K562 (cell line): ENCODE data around the gene STEAP2. TPM values are rescaled to one million over a fixed set of nuclear protein-coding genes. Genes with fewer than 3 reads are reported as not detected.

Experiments used
- ATAC-seq: fragments of 200-7000 bp; cut with Tn5 transposase; 3 replicates; pipeline ENCODE4 v1.9.1; 2020; ENCODE audit warnings: moderate library complexity
- BruUV-seq: library from RNA; stranded (reverse); fragments of 400-500 nt; replicated peaks from 2 replicates; lab custom pipeline; 2021; lab: Mats Ljungman, UMichigan
- CTCF ChIA-PET: fragments of 300-600 bp; formaldehyde crosslinking; extraction: SDS; loops from one replicate; lab custom pipeline; 2021; ENCODE audit warnings: low intra/inter-chr PET ratio; lab: Yijun Ruan, JAX
- POLR2A ChIA-PET: fragments of 300-600, 350-650 bp; sonication (Branson Sonifier 250); formaldehyde crosslinking; extraction: SDS; loops from one replicate; lab custom pipeline; 2021; ENCODE audit warnings: antibody characterized with exemption, inconsistent platforms; lab: Yijun Ruan, JAX
- DNase-seq, 4 experiments: peaks; one replicate each; pipeline versions ENCODE4 v3.0.0 to v3.0.0-alpha.2; 2011 to 2018; ENCODE audit warnings: low spot score in 3 of 4, mixed read lengths in 3 of 4; ENCODE audit errors: extremely low read depth in 1 of 4
- FAIRE-seq: peaks from 2 replicates; lab custom pipeline; 2011; peaks lifted over from hg19 to GRCh38; lab: Jason Lieb, UNC
- H2AFZ ChIP-seq: 2 replicates; pipeline ENCODE4 v1.6.0; 2011; ENCODE audit warnings: low read depth, low read length, control low read depth, inconsistent platforms
- H3K27ac ChIP-seq: fragments of 200-600 bp; 3 replicates; pipeline ENCODE4 v1.8.0; 2011; ENCODE audit warnings: low read depth, mild to moderate bottlenecking, control low read depth, inconsistent platforms, low read length, moderate library complexity, mixed read lengths; ENCODE audit errors: extremely low read depth
- H3K27me3 ChIP-seq, 2 experiments: fragments of 300-600 bp in 1 of 2; 2 replicates in 1 of 2; 3 replicates in 1 of 2; pipeline versions ENCODE4 v1.6.0 to v1.8.0; 2011; ENCODE audit warnings: inconsistent platforms in 2 of 2, low read length in 2 of 2, mild to moderate bottlenecking in 1 of 2, mixed read lengths in 1 of 2, moderate library complexity in 1 of 2; ENCODE audit not compliant: control insufficient read depth in 2 of 2, insufficient read depth in 2 of 2
- H3K36me3 ChIP-seq: fragments of 300-600 bp; 3 replicates; pipeline ENCODE4 v1.8.0; 2011; ENCODE audit warnings: mild to moderate bottlenecking, low read length, inconsistent platforms; ENCODE audit not compliant: control insufficient read depth, insufficient read depth
- H3K4me1 ChIP-seq, 2 experiments: fragments of 200-600 bp in 1 of 2; replicated peaks in 1 of 2; 2 replicates in 1 of 2; 3 replicates in 1 of 2; pipeline versions ENCODE4 v1.5.1 to v1.8.0; 2011; ENCODE audit warnings: inconsistent platforms in 2 of 2, low read length in 2 of 2, mild to moderate bottlenecking in 1 of 2, mixed read lengths in 1 of 2, moderate library complexity in 1 of 2; ENCODE audit not compliant: control insufficient read depth in 2 of 2, insufficient read depth in 2 of 2
- H3K4me2 ChIP-seq: 2 replicates; pipeline ENCODE4 v1.6.1; 2011; ENCODE audit warnings: low read length, control low read depth, inconsistent platforms, mixed read lengths; ENCODE audit not compliant: insufficient read depth
- H3K4me3 ChIP-seq: fragments of 200-600 bp; sonication (generic), shearing (Covaris generic); 2 replicates; pipeline ENCODE4 v1.5.1; 2016; ENCODE audit warnings: control low read depth, inconsistent platforms
- H3K79me2 ChIP-seq: fragments of 200-600 bp; 3 replicates; pipeline ENCODE4 v1.8.0; 2011; ENCODE audit warnings: low read length, inconsistent platforms; ENCODE audit not compliant: control insufficient read depth, insufficient read depth
- H3K9ac ChIP-seq, 2 experiments: 2 replicates each; pipeline versions ENCODE4 v1.6.0 to v1.6.1; 2011; ENCODE audit warnings: low read depth in 2 of 2, low read length in 2 of 2, control low read depth in 1 of 2, inconsistent platforms in 1 of 2, mild to moderate bottlenecking in 1 of 2, mixed read lengths in 1 of 2; ENCODE audit not compliant: insufficient read depth in 1 of 2
- H3K9me1 ChIP-seq: one replicate; pipeline ENCODE4 v1.6.0; 2011; ENCODE audit warnings: inconsistent platforms, mild to moderate bottlenecking, low read length, moderate library complexity; ENCODE audit not compliant: control insufficient read depth, insufficient read depth
- H3K9me3 ChIP-seq: replicated peaks from 2 replicates; pipeline ENCODE4 v1.5.1; 2011; ENCODE audit warnings: low read depth, low read length, inconsistent platforms; ENCODE audit not compliant: control insufficient read depth, insufficient read depth
- H4K20me1 ChIP-seq: replicated peaks from 2 replicates; pipeline ENCODE4 v1.6.1; 2011; ENCODE audit warnings: low read length, inconsistent platforms, mixed read lengths; ENCODE audit not compliant: control insufficient read depth, insufficient read depth
- CC2D1A ChIP-seq: fragments of 450-650 bp; IDR thresholded peaks from 2 replicates; pipeline ENCODE4 v1.6.1; 2017; ENCODE audit warnings: mild to moderate bottlenecking
- KLF13 ChIP-seq: fragments of 450-650 bp; IDR thresholded peaks from 2 replicates; pipeline ENCODE4 v1.6.1; 2016; ENCODE audit warnings: missing genetic modification characterization, low read depth, mild to moderate bottlenecking, missing compliant biosample characterization, moderate library complexity, borderline replicate concordance
- NFIC ChIP-seq: fragments of 450-650 bp; IDR thresholded peaks from 2 replicates; pipeline ENCODE4 v1.6.1; 2017; ENCODE audit warnings: mild to moderate bottlenecking, inconsistent platforms
- SUPT5H ChIP-seq: fragments of 450-650 bp; IDR thresholded peaks from 2 replicates; pipeline ENCODE4 v1.6.1; 2016
- TCF7 ChIP-seq: sonication (generic); IDR thresholded peaks from 2 replicates; pipeline ENCODE4 v1.6.1; 2016; ENCODE audit warnings: antibody characterized with exemption, borderline replicate concordance
- YY1 ChIP-seq, 3 experiments: IDR thresholded peaks; 2 replicates each; pipeline ENCODE4 v1.6.1; 2011; ENCODE audit warnings: low read length in 2 of 3, mild to moderate bottlenecking in 2 of 3, moderate library complexity in 2 of 3, borderline replicate concordance in 1 of 3, control low read depth in 1 of 3, low read depth in 1 of 3; ENCODE audit not compliant: insufficient read depth in 3 of 3, insufficient replicate concordance in 2 of 3, control insufficient read depth in 1 of 3, insufficient read length in 1 of 3; ENCODE audit errors: extremely low read depth in 1 of 3
- ZBTB8A ChIP-seq: fragments of 450-650 bp; IDR thresholded peaks from 2 replicates; pipeline ENCODE4 v1.6.1; 2018; ENCODE audit warnings: mild to moderate bottlenecking, moderate library complexity; ENCODE audit not compliant: partially characterized antibody
- ZNF354B ChIP-seq: fragments of 250-450 bp; sonication (Bioruptor Pico); IDR thresholded peaks from 2 replicates; pipeline ENCODE4 v1.4.0; 2020
- WGBS: fragments of 100-300 bp; shearing (Covaris generic); methylation state at CpG from one replicate; pipeline ENCODE4 v1.1.6; 2016; ENCODE audit warnings: low coverage, mixed read lengths; ENCODE audit not compliant: insufficient coverage; ENCODE audit errors: missing lambda C conversion rate; 5-methylcytosine and 5-hydroxymethylcytosine counted together
- in situ Hi-C: fragments of 300-500 bp; cut with MboI; formaldehyde crosslinking; loops from 4 replicates; pipeline ENCODE4 v1.15.0; 2018; ENCODE audit warnings: inconsistent platforms, mixed read lengths
- intact Hi-C: fragments of 100-400 bp; cut with micrococcal nuclease; formaldehyde crosslinking; loops from 2 replicates; pipeline ENCODE4 v1.14.2; 2022
- polyA plus RNA-seq, 8 experiments: library from polyadenylated mRNA; depleted of rRNA in 4 of 8; stranded (reverse) in 5 of 8; unstranded in 3 of 8; fragments of >200 nt; fragmentation: Nextera tagmentation in 2 of 8; fragmentation: Illumina TruSeq in 1 of 8; extraction: Ambion mirVana in 2 of 8; extraction: Trizol in 1 of 8; gene quantifications; 2 replicates each; pipeline versions ENCODE4 v1.2.1 to v1.2.3, GENCODE V29; 2011 to 2014; ENCODE audit warnings: inconsistent platforms in 1 of 8, missing spikeins in 1 of 8
- total RNA-seq, 7 experiments: library from RNA; depleted of rRNA in 6 of 7; stranded (reverse); fragments of >200 nt in 6 of 7; fragmentation: Illumina TruSeq in 2 of 7; extraction: Trizol in 2 of 7; gene quantifications; 2 replicates each; pipeline versions ENCODE4 v1.2.1 to v1.2.3, GENCODE V29; 2011 to 2021; ENCODE audit warnings: low replicate concordance in 1 of 7
- TF ChIP-seq, protein P1 (sequence below): fragments of 250-450 bp; sonication (Bioruptor Pico); IDR thresholded peaks from 2 replicates; pipeline ENCODE4 v1.4.0; 2020

STEAP2 gene
- total and polyA plus RNA-seq, 9 of the 15 experiments (the other 6 are each of a cell fraction or from before 2014, with no cell fraction given): 0.02 to 0.03 TPM; not detected in 7

DNA sequence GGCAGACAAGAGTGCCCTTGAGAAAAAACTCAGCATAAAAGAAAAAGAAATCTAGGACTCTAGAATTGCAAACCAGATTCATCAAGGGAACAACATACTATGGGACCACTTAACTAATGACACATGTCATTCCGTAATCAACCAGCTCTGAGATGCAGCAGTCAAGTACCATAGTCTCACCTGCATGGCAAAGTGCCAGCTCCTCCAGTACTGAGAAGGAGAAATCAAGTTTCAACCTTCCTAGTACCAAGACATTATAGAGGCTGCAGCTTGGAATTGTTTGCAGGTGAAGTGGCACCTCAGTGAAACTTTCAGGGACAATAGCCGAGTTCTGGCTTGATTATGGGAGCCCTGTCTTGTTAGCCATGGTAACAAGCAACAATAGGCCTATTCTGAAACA lies 45.8 kb upstream of the STEAP2 start:
- Histone ChIP-seq H3K4me2 (no peak overlapping the region), H4K20me1 (no peaks in the 10 kb centered on the region), H3K9me3 (no peaks in the 10 kb centered on the region), H3K4me3 (no peak overlapping the region), H3K36me3 (no peaks in the 10 kb centered on the region), H3K9me1 (no peaks in the 10 kb centered on the region), H3K27ac (no peak overlapping the region), H3K9ac (no peak overlapping the region), H2AFZ (no peak overlapping the region), H3K79me2 (no peaks in the 10 kb centered on the region), H3K27me3 (no peaks in the 10 kb centered on the region), H3K4me1 (no peaks in the 10 kb centered on the region)
- WGBS: 0% methylated on average over 2 of the region's 2 CpGs
- ChIA-PET POLR2A (interaction anchor here (0.6 to 1.0 kb wide), 2 partner anchors 12 to 251 kb away, joined by 3 read pairs; no protein-coding TSS in a partner anchor), CTCF (no interaction called here)
- in situ Hi-C loops: loop anchor here (5.0 kb wide), 1 partner anchor 267 kb away; no protein-coding TSS in a partner anchor
- DNase-seq (no peak), ATAC-seq (no peak), FAIRE-seq (no peak)
- intact Hi-C loops: no loop called here
- TF ChIP-seq NFIC (peak; percentile 56; the same call in 1 of the 2 replicates), ZBTB8A (no peak), SUPT5H (no peak), KLF13 (no peak)
- no TSS peak for BruUV-seq

DNA sequence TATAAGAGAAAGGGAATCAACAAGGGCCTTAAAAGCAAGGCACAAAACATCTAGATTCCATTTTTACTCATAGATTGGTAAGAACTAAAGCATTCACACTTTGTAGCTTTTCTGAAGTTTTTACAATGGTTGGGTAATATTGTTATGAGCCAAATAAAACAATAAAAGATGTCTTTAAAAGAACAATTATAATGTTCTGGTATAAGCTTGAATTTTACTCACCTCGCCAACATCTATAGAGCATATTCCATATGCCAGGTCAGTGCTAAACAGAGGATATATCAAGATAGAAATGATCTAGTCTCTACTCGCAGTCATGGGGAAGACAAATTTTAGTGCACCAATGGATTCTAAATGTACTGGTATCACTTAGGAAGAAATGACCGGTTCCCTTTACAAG lies 45.4 kb upstream of the STEAP2 start:
- no peak overlapping the region for H3K4me2 ChIP-seq
- no peaks in the 10 kb centered on the region for H3K9me3 ChIP-seq
- ChIA-PET POLR2A (interaction anchor here (0.9 to 1.0 kb wide), 2 partner anchors 10 to 12 kb away, joined by 3 read pairs; no protein-coding TSS in a partner anchor), CTCF (no interaction called here)
- no peak overlapping the region for H2AFZ ChIP-seq
- no peaks in the 10 kb centered on the region for H3K79me2 ChIP-seq
- H3K9me1 ChIP-seq: no peaks in the 10 kb centered on the region
- 3% methylated on average over 3 of the region's 3 CpGs for WGBS
- H3K4me3 ChIP-seq: no peak overlapping the region
- H3K36me3 ChIP-seq: no peaks in the 10 kb centered on the region
- H4K20me1 ChIP-seq: no peaks in the 10 kb centered on the region
- ATAC-seq (no peak), FAIRE-seq (no peak), DNase-seq (no peak)
- intact Hi-C loops: no loop called here
- BruUV-seq: no TSS peak
- no peak overlapping the region for H3K9ac ChIP-seq
- in situ Hi-C loops: loop anchor here (5.0 kb wide), 1 partner anchor 266 kb away; no protein-coding TSS in a partner anchor
- no peak overlapping the region for H3K27ac ChIP-seq
- H3K4me1 ChIP-seq: no peaks in the 10 kb centered on the region
- no peaks in the 10 kb centered on the region for H3K27me3 ChIP-seq
- TF ChIP-seq ZNF354B (CRISPR knock-in tag) (no peak), TCF7 (no peak), CC2D1A (no peak), YY1 (IDR thresholded peaks at IDR 0.05; ENCODE audit: borderline replicate concordance in 1 of 3, control insufficient read depth in 1 of 3, extremely low read depth in 1 of 3, insufficient read depth in 3 of 3, insufficient read length in 1 of 3, insufficient replicate concordance in 2 of 3, low read depth in 1 of 3, low read length in 2 of 3) (no peak)
- TF ChIP-seq, protein P1, sequence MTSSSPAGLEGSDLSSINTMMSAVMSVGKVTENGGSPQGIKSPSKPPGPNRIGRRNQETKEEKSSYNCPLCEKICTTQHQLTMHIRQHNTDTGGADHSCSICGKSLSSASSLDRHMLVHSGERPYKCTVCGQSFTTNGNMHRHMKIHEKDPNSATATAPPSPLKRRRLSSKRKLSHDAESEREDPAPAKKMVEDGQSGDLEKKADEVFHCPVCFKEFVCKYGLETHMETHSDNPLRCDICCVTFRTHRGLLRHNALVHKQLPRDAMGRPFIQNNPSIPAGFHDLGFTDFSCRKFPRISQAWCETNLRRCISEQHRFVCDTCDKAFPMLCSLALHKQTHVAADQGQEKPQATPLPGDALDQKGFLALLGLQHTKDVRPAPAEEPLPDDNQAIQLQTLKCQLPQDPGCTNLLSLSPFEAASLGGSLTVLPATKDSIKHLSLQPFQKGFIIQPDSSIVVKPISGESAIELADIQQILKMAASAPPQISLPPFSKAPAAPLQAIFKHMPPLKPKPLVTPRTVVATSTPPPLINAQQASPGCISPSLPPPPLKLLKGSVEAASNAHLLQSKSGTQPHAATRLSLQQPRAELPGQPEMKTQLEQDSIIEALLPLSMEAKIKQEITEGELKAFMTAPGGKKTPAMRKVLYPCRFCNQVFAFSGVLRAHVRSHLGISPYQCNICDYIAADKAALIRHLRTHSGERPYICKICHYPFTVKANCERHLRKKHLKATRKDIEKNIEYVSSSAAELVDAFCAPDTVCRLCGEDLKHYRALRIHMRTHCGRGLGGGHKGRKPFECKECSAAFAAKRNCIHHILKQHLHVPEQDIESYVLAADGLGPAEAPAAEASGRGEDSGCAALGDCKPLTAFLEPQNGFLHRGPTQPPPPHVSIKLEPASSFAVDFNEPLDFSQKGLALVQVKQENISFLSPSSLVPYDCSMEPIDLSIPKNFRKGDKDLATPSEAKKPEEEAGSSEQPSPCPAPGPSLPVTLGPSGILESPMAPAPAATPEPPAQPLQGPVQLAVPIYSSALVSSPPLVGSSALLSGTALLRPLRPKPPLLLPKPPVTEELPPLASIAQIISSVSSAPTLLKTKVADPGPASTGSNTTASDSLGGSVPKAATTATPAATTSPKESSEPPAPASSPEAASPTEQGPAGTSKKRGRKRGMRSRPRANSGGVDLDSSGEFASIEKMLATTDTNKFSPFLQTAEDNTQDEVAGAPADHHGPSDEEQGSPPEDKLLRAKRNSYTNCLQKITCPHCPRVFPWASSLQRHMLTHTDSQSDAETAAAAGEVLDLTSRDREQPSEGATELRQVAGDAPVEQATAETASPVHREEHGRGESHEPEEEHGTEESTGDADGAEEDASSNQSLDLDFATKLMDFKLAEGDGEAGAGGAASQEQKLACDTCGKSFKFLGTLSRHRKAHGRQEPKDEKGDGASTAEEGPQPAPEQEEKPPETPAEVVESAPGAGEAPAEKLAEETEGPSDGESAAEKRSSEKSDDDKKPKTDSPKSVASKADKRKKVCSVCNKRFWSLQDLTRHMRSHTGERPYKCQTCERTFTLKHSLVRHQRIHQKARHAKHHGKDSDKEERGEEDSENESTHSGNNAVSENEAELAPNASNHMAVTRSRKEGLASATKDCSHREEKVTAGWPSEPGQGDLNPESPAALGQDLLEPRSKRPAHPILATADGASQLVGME: no peak
